ENCODE data around the gene ZNF526. TPM values are rescaled to one million over a fixed set of nuclear protein-coding genes. Genes with fewer than 3 reads are reported as not detected.

Gene ZNF526
- total RNA-seq, 1 donor from 2014 or later = 20.1 TPM

GRCh38 chr19:42217520-42218437, 2.3 kb upstream of the ZNF526 start, which contains the start of gene DEDD2:
Gene DEDD2 (minus strand): TSS chr19:42217677. CDS start chr19:42217007, 670 bp downstream.
- intact Hi-C loops (cut with micrococcal nuclease) = loop anchor here (1.0 to 2.0 kb wide), 7 partner anchors 18 to 206 kb away; partner anchors contain the start of genes PAFAH1B3 and PRR19

GRCh38 chr19:42220751-42221097, 612 bp downstream of the ZNF526 start:
- intact Hi-C loops (cut with micrococcal nuclease) = loop anchor here (1.0 kb wide), 7 partner anchors 22 to 144 kb away; partner anchors contain the start of genes ERF, GSK3A, MEGF8 and POU2F2

GRCh38 chr19:42224940-42225717, 5.0 kb downstream of the ZNF526 start:
- intact Hi-C loops (cut with micrococcal nuclease) = no loop called here

GRCh38 chr19:42225718-42226292, 5.7 kb downstream of the ZNF526 start:
- intact Hi-C loops (cut with micrococcal nuclease) = no loop called here

GRCh38 chr19:42226886-42227285, 6.8 kb downstream of the ZNF526 start:
- intact Hi-C loops (cut with micrococcal nuclease) = no loop called here

GRCh38 chr19:42228641-42229040, 8.5 kb downstream of the ZNF526 start:
- intact Hi-C loops (cut with micrococcal nuclease) = no loop called here

GRCh38 chr19:42229301-42229854, 9.3 kb downstream of the ZNF526 start:
- intact Hi-C loops (cut with micrococcal nuclease) = no loop called here

- intact Hi-C loops (cut with micrococcal nuclease) = no loop called here
Observed at GRCh38 chr19:42229855-42230351, 9.8 kb downstream of the ZNF526 start.

- intact Hi-C loops (cut with micrococcal nuclease) = no loop called here
Observed at GRCh38 chr19:42230571-42230970, 10.5 kb downstream of the ZNF526 start.

GRCh38 chr19:42232435-42232834, 12.3 kb downstream of the ZNF526 start:
- intact Hi-C loops (cut with micrococcal nuclease) = no loop called here

- intact Hi-C loops (cut with micrococcal nuclease) = no loop called here
Observed at GRCh38 chr19:42233106-42233505, 13.0 kb downstream of the ZNF526 start.

- intact Hi-C loops (cut with micrococcal nuclease) = no loop called here
Observed at GRCh38 chr19:42233678-42234292, 13.7 kb downstream of the ZNF526 start.

- intact Hi-C loops (cut with micrococcal nuclease) = no loop called here
Observed at GRCh38 chr19:42234364-42234763, 14.3 kb downstream of the ZNF526 start.

GRCh38 chr19:42235181-42235580, 15.1 kb downstream of the ZNF526 start:
- intact Hi-C loops (cut with micrococcal nuclease) = no loop called here

GRCh38 chr19:42239544-42240220, 19.6 kb downstream of the ZNF526 start:
- intact Hi-C loops (cut with micrococcal nuclease) = loop anchor here (5.0 kb wide), 1 partner anchor 1858 kb away; no protein-coding TSS in a partner anchor

GRCh38 chr19:42241279-42241678, 21.2 kb downstream of the ZNF526 start:
- intact Hi-C loops (cut with micrococcal nuclease) = loop anchor here (5.0 kb wide), 1 partner anchor 1856 kb away; no protein-coding TSS in a partner anchor

- intact Hi-C loops (cut with micrococcal nuclease) = loop anchor here (1.0 to 5.0 kb wide), 5 partner anchors 22 to 1855 kb away; partner anchors contain the start of gene ZNF526
Observed at GRCh38 chr19:42242069-42242511, 22.0 kb downstream of the ZNF526 start.

- intact Hi-C loops (cut with micrococcal nuclease) = loop anchor here (1.0 to 5.0 kb wide), 8 partner anchors 22 to 1855 kb away; partner anchors contain the start of genes MEGF8 and ZNF526
Observed at GRCh38 chr19:42242512-42243409, 22.6 kb downstream of the ZNF526 start, which contains the start of gene GSK3A. Gene GSK3A (minus strand): TSS chr19:42242602. CDS start chr19:42242465, 137 bp downstream.

Measured in T-helper 1 cell treated with Interleukin-12 subunit alpha and Interleukin-12 subunit beta and Interleukin-4 antibody, amounts not matched to agents 30 ng/mL and 1 ng/mL, for 36 hours (primary cell).